CD4-positive, alpha-beta T cell treated with Interleukin-6 at 100 ng/mL for 8 hours (primary cell): ENCODE results near the gene CCDC187.
A peak's percentile ranks its signal among the peaks of the same experiment; 100 is the strongest.

ENCODE experiments used
- DNase-seq: peaks from one replicate; pipeline ENCODE4 v3.0.0-alpha.2; 2020; ENCODE audit warnings: mixed read lengths, low spot score

CCDC187 gene

GRCh38 chr9:136225748-136226679, 77.9 kb downstream of the CCDC187 start:
- DNase-seq: peak; percentile 56

GRCh38 chr9:136225366-136225747, 78.5 kb downstream of the CCDC187 start:
- DNase-seq: peak; percentile 12

DNA sequence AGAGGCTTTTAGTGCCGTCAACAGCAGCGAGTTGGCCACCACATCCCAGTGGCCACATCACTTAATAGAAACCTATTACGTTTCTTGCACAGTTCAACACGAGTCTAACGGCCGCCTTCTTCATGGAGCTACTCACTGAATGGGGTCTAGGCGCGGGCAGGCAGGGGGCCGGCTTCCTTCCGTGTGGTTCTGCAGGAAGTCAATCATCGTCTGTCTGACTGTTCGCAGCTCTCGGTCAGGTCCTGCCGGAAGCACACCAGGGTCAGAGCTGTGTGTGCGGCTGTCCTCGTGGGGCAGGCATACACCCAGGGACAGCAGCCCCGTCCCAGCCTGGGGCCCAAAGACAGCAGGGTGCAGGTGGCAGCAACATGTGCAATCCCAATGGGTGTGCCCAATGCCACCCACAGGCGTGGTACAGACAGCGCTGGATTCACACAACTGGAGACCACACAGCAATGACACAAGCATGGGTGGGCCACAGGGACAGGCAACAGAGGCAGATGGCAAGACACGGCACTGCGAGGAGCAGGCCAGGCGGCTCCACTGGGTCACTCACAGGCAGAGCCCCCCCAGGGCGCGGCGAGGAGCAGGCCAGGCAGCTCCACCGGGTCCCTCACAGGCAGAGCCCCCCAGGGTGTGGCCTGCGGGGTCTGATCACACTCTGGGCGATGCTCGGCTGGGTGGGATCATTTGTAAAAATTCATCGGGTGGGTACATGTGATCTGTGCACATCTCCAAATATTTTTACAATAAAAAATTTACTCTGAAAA, 79.8 kb downstream of the CCDC187 start:
- DNase-seq: no peak

GRCh38 chr9:136222906-136223285, 81.0 kb downstream of the CCDC187 start:
- DNase-seq: no peak

DNA sequence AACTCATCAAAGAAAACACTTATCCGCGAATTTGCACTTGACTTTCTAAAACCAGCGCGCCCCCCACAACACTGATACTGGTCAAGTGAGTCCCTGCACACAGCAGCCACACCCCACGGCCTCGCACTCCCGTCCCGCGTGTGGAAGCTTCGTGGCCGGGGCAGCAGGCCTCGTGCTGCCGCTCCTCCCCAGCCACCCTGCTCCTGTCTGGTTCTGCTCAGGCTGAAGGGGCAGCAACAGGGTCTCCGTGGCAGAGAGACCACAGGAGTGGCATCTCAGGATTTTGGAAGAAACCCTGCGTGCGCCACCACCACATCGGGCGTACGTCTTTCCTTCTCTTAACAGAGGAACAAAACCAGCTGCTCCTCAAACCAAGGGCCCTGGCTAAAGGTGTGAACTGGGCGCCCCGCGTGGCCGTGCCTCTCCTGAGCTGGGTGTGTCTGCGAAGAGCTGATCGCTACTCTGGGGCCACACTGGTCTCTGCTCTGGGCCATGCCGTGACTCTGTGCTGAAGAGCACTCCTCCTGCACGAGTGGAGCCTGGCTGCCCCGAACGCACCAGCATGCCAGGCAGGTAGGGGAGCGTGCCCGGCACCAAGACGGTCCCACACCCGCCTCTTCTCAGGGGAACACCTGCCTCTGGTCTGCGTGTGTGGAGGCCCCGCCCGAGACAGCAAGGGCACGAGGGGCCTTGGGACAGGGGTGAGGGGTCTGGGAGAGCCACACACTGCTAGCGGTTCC, 81.6 kb downstream of the CCDC187 start:
- no peak for DNase-seq

- peak; percentile 17 for DNase-seq
Measured at GRCh38 chr9:136220017-136220729, 83.7 kb downstream of the CCDC187 start.

GRCh38 chr9:136219276-136219675, 84.6 kb downstream of the CCDC187 start:
- no peak for DNase-seq

DNA sequence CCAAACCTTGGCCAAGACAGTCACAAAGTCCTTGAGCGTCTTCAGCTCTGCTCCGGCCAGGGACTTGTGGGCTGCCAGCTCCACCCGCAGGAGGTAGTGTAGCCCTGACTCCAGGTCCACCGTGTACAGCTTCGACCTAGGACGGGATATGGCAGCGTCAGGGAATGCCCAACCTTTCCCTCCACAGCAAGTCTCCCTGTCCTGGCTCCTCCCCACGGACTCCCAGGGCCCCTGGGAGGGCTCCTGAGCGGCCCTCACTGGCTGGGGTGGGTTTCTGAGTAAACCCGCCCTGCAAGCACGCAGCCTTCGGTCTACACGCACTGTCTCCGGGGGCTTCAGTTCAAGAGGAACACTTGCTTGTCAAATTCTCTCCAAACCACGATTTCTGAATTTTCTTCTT, 85.2 kb downstream of the CCDC187 start:
- no peak for DNase-seq

DNA sequence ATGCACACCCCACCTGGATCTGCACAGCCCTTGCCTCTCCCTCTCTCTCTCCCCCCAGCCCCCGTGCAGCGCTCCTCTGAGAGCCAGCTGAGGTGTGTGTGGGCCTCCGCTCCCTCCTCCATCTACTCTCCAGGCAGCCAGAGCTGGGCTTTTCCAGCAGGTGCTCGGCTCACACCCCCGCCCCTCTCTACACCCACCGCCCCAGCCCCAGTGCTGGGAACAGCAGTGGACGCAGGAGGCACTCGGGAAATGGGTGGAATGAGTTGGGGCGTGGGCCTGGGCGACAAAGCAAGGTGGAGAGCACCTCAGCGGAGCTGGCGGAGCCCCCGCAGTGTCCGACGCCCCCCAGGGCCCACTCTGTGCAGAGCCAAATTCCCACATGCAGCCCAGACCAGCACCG, 85.6 kb downstream of the CCDC187 start:
- DNase-seq: no peak

GRCh38 chr9:136216541-136217244, 87.2 kb downstream of the CCDC187 start:
- DNase-seq: no peak

- DNase-seq: no peak
Measured at GRCh38 chr9:136213733-136214132, 90.2 kb downstream of the CCDC187 start.

DNA sequence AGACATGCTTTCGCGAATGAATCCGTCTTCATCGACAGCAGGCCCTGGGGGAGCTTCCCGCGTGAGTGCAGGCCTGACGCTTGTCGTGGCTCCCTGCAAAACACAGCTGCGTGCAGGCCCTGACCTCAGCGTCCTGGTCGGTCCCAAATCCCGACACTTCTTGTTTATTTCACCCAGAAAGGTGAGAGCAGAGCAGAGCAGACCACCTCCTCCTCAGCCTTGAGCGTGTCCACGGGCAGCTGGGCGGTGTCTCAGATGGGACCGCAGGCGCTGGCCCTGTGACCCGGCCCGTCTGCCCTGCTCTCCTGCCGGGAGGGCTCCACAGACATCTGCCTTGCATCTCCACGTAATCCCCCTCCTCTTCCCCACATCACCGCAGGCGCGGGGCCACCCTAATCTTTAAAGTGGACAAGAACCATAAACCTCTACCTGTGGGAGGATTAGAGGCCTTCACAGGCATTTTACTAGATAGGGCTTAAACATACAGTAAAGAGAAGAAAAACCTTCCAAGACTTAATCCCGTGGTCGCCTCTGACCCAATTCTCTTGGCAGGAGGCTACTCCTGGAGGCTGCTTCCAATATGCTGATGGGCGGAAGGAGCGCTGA, 91.4 kb downstream of the CCDC187 start:
- no peak for DNase-seq

DNA sequence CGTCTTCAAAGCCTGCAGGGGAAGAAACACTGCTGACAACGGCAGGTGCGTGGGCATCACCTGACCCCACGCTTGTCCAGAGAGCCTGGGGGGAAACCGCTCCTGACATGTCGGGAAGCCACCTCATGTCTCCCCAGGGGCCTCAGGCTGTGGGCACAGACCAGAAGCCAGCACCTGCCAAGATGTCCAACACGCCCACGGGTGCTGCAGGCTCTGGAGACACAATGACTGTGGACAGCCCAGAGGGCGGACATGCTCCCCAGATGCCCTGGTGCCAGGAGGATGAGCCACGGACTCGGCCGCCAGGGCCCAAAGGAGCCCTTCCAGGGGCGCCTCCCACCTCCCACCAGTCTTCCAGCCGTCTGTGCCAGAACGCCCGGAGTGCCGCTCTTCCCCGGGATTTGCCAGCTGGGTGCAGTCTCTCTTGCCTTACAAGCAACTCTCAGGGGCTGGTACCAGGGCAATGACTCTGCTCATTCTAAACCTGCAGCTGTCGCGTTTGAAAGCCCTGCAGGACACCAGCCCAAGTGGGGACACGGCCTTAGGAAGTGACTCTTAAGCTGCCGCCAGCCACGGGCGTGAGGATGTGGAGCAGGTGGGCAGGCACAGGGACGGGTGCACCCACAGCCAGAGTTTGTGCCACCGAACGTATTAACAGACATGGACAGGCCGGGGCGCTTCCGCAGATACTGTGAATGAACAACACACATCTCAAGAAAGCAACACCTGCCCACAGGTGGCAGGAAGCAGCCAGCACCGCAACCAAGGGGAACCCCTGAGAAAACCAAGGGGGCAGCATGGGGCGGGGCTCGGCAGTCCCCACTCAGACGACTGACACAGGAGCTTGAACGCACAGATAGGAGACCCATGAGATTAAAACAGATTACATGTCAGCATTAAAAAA, 92.2 kb downstream of the CCDC187 start:
- DNase-seq: no peak

- DNase-seq: no peak
Measured at GRCh38 chr9:136211006-136211405, 92.9 kb downstream of the CCDC187 start.

- DNase-seq: no peak
Measured at GRCh38 chr9:136210276-136210675, 93.6 kb downstream of the CCDC187 start.

GRCh38 chr9:136209786-136210185, 94.1 kb downstream of the CCDC187 start:
- no peak for DNase-seq

DNA sequence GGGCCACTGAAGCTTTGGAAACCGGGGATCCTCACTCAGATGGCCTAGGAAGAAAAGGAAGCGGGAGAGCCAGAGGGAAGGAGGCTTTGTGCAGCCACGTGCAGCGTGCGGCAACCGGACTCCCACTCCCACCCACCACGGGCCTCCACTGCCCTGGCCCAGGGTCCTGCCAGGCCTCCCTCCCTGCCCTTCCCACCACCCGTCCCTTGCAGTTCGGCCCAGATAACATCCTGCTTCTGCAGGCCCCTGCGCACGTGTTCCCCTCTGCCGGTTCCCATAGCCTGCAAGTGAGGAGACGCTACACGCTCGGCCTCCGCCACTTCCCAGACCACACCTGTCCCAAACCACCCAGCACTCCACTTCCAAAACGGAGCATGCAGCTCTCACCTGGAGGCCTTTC, 94.7 kb downstream of the CCDC187 start:
- peak; percentile 3 for DNase-seq

GRCh38 chr9:136208675-136209074, 95.2 kb downstream of the CCDC187 start:
- DNase-seq: no peak

DNA sequence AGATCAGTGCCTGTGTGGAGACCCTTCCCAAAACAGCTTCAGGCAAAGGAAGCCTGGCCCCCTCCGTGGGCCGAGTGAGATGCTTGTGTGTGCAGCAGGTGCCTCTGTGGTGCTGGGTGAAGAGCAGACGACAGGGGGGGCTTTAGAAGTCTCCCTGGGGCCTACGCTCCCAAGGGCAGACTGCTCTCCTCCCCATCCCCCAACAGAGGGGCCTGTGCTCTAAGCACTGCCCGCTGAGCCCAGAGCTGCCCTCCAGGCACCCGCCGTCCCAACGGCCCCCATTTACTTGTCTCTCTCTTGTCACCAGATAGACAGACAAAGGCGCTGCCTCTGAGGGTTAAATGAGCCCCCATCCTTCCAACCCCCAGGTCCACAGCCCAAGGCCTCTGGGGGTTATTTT, 96.3 kb downstream of the CCDC187 start:
- DNase-seq: no peak
